ENCODE results near the gene HDAC8.
A peak's percentile ranks its signal among the peaks of the same experiment; 100 is the strongest.
"Not testable (repeated sequence)": the region's sequence is repeated elsewhere in the genome, so short reads cannot be mapped to it uniquely, and the experiment has no call there.

The HDAC8 gene

DNA sequence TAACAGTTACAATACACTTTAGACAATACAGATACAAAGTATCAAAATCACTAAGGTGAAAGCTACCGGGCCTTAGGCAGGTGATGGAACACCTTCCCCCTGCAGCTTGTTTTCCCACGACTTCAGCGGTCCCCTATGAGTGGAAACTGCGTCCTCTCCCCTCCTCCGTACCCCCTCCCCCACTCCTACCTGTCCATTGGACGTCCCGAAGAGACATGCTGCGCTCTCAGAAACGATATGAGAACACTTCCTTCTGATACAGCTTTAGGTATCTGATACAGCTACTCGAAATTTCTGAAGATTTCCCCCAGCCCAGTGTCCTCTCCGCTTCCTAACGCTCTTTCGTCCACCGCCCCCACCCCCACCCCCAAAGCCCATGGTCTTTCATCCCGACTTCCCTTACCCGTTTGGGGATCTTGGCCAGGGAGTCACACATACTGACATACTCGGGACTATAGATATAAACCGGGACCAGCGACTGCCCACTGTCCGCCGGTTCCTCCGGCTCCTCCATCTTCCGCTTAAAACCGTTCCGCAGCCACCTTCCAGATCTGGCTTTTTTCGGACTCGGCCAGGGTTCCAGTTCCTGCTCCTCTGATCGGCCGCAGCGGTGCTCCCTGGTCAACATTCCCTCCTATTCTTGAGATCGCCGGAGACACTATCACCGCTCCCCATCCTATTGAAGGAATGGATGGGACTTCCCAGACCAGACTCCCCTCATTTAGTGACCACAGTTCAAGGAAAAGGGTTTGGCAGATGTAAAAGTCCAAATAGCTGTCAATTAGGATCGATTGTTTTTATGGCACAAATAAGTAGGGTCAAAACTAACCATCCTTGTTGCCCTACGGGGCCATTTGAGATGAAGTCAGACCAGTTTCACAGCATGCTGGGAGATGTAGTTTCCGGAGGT is at the start of gene HDAC8:
HDAC8 (minus strand) TSS at position 596 of the 910 bp plus-strand sequence; CDS start at position 514, 82 bp downstream.
- peak in 1 of 2 donors; percentile 34 for DNase-seq (ENCODE audit: low read depth in 1 of 2, low spot score in 1 of 2)

- no peak for DNase-seq (ENCODE audit: low read depth in 1 of 2, low spot score in 1 of 2)
Observed at GRCh38 chrX:72621625-72622485, 49.2 kb upstream of the HDAC8 start.

- no peak for DNase-seq (ENCODE audit: low read depth in 1 of 2, low spot score in 1 of 2)
Observed at GRCh38 chrX:72621163-72621562, 48.5 kb upstream of the HDAC8 start.

DNA sequence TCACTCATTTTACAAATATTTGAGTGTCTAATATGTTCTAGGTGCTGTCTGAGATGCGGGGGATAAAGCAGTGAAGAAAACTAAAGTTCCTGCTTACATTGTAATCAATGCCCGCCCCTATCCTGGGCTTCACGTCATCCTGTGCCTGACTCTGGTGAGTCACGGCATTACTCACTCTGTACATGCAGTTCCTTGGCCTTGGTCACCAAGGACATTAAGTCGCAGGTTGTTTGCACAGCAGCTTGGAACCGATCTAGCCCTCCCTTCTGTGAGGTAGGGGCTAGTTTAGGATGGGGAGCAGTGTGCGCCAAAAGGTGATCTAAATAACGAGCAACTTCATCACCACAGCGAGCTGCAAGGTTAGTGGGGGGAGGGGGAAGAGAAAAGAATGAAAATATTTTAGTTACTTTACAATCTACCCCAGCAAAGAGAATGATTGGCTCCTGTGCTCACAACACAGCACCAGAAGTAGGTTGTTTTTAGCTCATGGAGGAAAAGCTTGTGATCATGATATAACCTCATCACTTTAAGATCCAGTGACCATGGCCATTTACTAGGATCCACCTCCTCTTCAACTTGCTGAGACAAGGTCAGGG is 48.0 kb upstream of the HDAC8 start:
- no peak for DNase-seq (ENCODE audit: low read depth in 1 of 2, low spot score in 1 of 2)

DNA sequence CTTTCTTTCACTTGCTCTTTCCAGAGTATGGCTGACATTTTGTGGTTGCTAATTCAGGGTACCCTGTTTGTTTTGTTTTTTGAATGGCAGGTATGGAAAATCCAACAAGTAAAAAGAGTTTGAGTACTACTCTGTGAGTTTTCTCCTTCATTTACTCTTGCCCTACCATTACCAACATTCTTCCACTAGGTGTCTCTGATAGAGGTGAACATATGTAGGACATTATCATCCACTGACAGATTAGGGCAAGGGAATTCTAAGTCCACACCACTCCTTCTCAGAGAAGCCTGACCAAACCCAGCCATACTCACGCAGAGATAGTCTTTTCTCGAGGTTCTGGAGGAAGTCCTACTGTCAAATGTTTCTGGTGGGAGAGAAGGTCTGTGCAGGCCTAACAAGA is 36.7 kb upstream of the HDAC8 start:
- no peak for DNase-seq (ENCODE audit: low read depth in 1 of 2, low spot score in 1 of 2)

GRCh38 chrX:72604705-72605104 is 32.1 kb upstream of the HDAC8 start:
- DNase-seq (ENCODE audit: low read depth in 1 of 2, low spot score in 1 of 2) = no peak

DNA sequence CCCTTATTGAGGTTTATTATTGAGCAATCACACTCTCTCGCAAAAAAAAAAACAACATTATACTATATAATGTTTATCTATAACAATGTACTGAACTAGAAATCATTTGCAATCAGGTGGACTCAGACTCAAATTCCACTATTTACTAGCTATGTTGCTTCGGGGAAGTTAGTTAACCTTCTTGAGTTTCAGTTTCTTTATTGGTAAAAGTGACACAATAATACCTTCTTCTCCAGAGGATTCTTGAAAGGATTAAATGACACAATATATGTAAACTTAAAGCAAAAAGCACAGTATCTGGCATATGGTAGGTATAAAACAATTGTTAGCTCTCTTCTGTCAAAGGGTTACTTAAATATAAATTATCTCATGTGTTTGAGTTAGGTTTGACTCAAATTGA is 31.5 kb upstream of the HDAC8 start:
- no peak for DNase-seq (ENCODE audit: low read depth in 1 of 2, low spot score in 1 of 2)

- DNase-seq (ENCODE audit: low read depth in 1 of 2, low spot score in 1 of 2) = not testable (repeated sequence)
Observed at GRCh38 chrX:72591038-72591437, 18.4 kb upstream of the HDAC8 start.

- no peak for DNase-seq (ENCODE audit: low read depth in 1 of 2, low spot score in 1 of 2)
Observed at GRCh38 chrX:72584163-72584562, 11.5 kb upstream of the HDAC8 start.

DNA sequence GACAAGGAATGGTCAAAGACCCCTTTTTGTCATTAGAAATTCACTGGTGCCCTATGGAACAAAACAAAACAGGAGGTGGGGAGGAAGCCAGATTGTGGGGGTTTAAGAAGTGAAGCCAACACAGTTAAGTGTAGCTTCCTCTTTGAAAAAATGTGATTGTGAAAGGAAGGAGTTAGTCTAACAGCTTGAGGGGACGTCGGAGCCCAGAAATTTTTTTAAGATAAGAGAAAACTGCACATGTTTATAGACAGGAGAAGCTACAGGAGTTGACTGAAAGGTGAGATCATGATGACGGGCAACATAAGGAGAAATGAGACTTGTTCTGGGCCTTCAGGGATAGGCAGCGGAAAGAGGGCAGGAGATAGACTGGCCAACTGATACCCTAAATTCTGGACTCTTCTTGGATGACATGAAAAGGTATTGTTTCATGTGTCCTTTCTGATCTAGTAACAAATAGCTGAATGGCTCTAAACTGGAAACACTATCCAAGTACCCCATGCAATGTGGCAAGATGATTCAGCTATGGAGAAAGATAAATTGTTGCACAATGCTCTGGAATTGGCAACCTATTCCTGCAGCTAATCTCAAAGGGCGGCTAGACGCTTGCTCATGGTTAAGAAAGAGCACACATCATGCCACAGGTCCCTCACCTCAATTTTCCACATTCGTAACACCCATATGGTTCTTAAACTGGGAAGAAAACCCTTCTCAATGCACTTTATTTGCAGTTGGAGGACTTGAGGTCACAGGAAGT is 3.7 kb upstream of the HDAC8 start:
- DNase-seq (ENCODE audit: low read depth in 1 of 2, low spot score in 1 of 2) = no peak

- DNase-seq (ENCODE audit: low read depth in 1 of 2, low spot score in 1 of 2) = no peak
Observed at GRCh38 chrX:72573158-72573511, 492 bp upstream of the HDAC8 start.

DNA sequence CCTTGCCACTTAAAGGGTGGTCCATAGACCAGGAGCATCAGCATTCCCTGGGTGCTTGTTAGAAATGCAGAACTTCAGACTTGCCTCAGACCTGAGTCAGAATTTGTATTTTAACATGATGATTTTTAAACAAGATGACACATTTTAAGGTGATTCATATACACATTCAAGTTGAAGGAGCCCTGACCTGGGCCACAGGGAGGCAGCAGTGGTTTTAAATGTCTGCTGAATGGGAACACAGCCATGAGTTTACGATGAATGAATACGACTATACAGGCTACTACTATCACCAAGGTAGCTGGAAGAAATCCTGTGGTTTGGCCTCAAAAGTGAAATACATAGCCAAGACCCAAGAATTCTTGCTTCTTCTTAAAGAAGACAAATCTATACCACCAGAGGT is 2.9 kb downstream of the HDAC8 start:
- no peak for DNase-seq (ENCODE audit: low read depth in 1 of 2, low spot score in 1 of 2)

GRCh38 chrX:72568406-72569092 is 4.1 kb downstream of the HDAC8 start:
- no peak for DNase-seq (ENCODE audit: low read depth in 1 of 2, low spot score in 1 of 2)

GRCh38 chrX:72566448-72566847 is 6.2 kb downstream of the HDAC8 start:
- no peak for DNase-seq (ENCODE audit: low read depth in 1 of 2, low spot score in 1 of 2)

- DNase-seq (ENCODE audit: low read depth in 1 of 2, low spot score in 1 of 2) = not testable (repeated sequence)
Observed at GRCh38 chrX:72559655-72560054, 13.0 kb downstream of the HDAC8 start.

DNA sequence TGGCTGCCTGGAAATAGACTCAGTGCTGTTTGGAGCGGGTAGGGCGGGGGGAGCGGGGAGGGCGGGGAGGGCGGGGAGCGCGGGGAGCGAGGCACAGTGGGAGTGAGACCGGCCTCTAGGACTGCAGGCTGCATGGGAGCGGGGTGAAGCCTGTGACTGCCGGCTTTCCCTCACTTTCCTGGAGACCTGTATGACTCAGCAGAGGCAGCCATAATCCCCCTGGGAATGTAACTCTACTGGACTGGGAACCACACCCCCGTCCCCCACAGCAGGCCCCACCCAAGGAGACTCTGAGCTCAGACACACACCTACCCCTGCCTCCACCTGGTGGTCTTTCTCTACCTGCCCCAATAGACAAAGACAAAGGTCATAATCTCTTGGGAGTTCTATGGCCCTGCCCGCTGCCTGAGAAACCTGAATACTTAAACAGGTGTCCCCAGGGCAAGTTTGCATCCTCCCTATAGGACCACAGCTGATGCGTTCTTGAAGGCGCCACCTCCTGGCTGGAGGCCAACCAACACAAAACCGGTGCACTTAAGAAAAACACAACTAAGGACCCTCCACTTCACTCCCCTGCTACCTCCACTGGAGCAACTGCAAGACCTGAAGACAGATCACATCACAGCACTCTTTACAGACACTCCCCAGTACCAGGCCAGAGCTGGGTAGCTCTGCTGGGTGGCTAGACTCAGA is 18.0 kb downstream of the HDAC8 start:
- no peak for DNase-seq (ENCODE audit: low read depth in 1 of 2, low spot score in 1 of 2)

DNA sequence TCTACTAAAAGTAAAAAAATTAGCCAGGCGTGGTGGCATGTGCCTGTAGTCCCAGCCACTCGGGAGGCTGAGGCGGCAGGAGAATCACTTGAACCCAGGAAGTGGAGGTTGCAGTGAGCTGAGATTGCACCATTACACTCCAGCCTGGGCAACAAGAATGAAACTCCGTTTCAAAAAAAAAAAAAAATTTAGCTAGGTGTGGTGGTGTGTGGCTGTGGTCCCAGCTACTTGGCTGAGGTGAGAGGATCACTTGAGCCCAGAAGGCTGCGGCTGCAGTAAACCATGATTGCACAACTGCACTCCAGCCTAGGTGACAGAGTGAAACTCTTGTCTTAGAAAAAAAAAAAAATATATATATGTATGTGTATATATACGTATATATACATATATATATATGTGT is 20.2 kb downstream of the HDAC8 start:
- DNase-seq (ENCODE audit: low read depth in 1 of 2, low spot score in 1 of 2) = not testable (repeated sequence)

GRCh38 chrX:72545990-72546389 is 26.7 kb downstream of the HDAC8 start:
- DNase-seq (ENCODE audit: low read depth in 1 of 2, low spot score in 1 of 2) = no peak

- DNase-seq (ENCODE audit: low read depth in 1 of 2, low spot score in 1 of 2) = no peak
Observed at GRCh38 chrX:72540318-72540717, 32.3 kb downstream of the HDAC8 start.

- no peak for DNase-seq (ENCODE audit: low read depth in 1 of 2, low spot score in 1 of 2)
Observed at GRCh38 chrX:72539822-72540221, 32.8 kb downstream of the HDAC8 start.
